ENCODE measurements around the gene MAP1LC3B2. TPM values are rescaled to one million over a fixed set of nuclear protein-coding genes. Genes with fewer than 3 reads are reported as not detected.

The MAP1LC3B2 gene
- total and polyA plus RNA-seq, 2 of the 13 experiments (the other 11 are each of a cell fraction or from before 2014, with no cell fraction given) = 0.60 to 2.2 TPM

- TF ChIP-seq ZFY (CRISPR knock-in tag; IDR thresholded peaks at IDR 0.05) (no peak), KLF13 (CRISPR knock-in tag; IDR thresholded peaks at IDR 0.05) (no peak)
Observed at GRCh38 chr12:116513944-116514343, 45.2 kb upstream of the MAP1LC3B2 start (continued).

GRCh38 chr12:116515684-116516083 is 43.5 kb upstream of the MAP1LC3B2 start:
- no peak overlapping the region for H3K27ac ChIP-seq (ENCODE audit: extremely low read length, insufficient read depth, low read length)
- BruUV-seq (replicated peaks) = no TSS peak
- intact Hi-C loops (cut with micrococcal nuclease; ENCODE audit: unreplicated experiment) (no loop called here), in situ Hi-C loops (cut with HindIII; ENCODE audit: extremely low pct_ligation_motif_present, low pct_unique_long_range_greater_than_20kb) (no loop called here)
- no peak overlapping the region for H3K4me2 ChIP-seq (ENCODE audit: low read depth, low read length)
- WGBS (ENCODE audit: low lambda C conversion rate) = 46% methylated on average over 4 of the region's 4 CpGs
- H3K4me3 ChIP-seq (replicated peaks in 1 of 3; ENCODE audit: insufficient read depth in 1 of 3, low read depth in 2 of 3, low read length in 3 of 3) = no peak overlapping the region
- H3K9ac ChIP-seq (ENCODE audit: insufficient read depth, low read depth, low read length) = no peak overlapping the region
- DNase-seq (ENCODE audit: low spot score) (no peak), ATAC-seq (no peak), FAIRE-seq (no peak)
- no peaks in the 10 kb centered on the region for H3K4me1 ChIP-seq (ENCODE audit: insufficient read depth, low read length)
- no peaks in the 10 kb centered on the region for H4K20me1 ChIP-seq (ENCODE audit: insufficient read depth, low read length)
- H3K9me3 ChIP-seq (ENCODE audit: low read length) = no peaks in the 10 kb centered on the region
- H3K79me2 ChIP-seq (ENCODE audit: insufficient read depth, low read length) = no peaks in the 10 kb centered on the region
- TF ChIP-seq HNRNPK (IDR thresholded peaks at IDR 0.05; ENCODE audit: low read depth, low read length, poor library complexity, severe bottlenecking) (no peak), CHCHD3 (CRISPR knock-in tag; IDR thresholded peaks at IDR 0.05) (no peak)
- no peaks in the 10 kb centered on the region for H3K36me3 ChIP-seq (replicated peaks in 1 of 2; ENCODE audit: control insufficient read depth in 1 of 2, insufficient read depth in 2 of 2, low read length in 2 of 2)
- H3K27me3 ChIP-seq (ENCODE audit: control insufficient read depth in 1 of 2, insufficient read depth in 2 of 2, low read length in 2 of 2) = peaks cover 1 to 30% of the 10 kb centered on the region in 2 experiments; a peak in 2 of 5 replicates
- CTCF ChIA-PET (ENCODE audit: low intra/inter-chr PET ratio, low total read pairs) = no interaction called here
- no peak overlapping the region for H2AFZ ChIP-seq (ENCODE audit: low read length)
- POLR2A ChIA-PET = no interaction called here

GRCh38 chr12:116516657-116517056 is 42.5 kb upstream of the MAP1LC3B2 start:
- TF ChIP-seq TFAP4 (IDR thresholded peaks at IDR 0.05; ENCODE audit: borderline replicate concordance, low read depth) (no peak), EED (CRISPR knock-in tag; IDR thresholded peaks at IDR 0.05) (no peak), ZNF121 (CRISPR knock-in tag; IDR thresholded peaks at IDR 0.05) (no peak), ZNF660 (CRISPR knock-in tag; IDR thresholded peaks at IDR 0.05; ENCODE audit: borderline replicate concordance, low read depth) (no peak)
- Histone ChIP-seq H3K79me2 (ENCODE audit: insufficient read depth, low read length) (no peaks in the 10 kb centered on the region), H4K20me1 (ENCODE audit: insufficient read depth, low read length) (no peaks in the 10 kb centered on the region), H3K9ac (ENCODE audit: insufficient read depth, low read depth, low read length) (no peak overlapping the region), H3K4me2 (ENCODE audit: low read depth, low read length) (no peak overlapping the region), H3K9me3 (ENCODE audit: low read length) (no peaks in the 10 kb centered on the region), H2AFZ (ENCODE audit: low read length) (no peak overlapping the region), H3K27me3 (ENCODE audit: control insufficient read depth in 1 of 2, insufficient read depth in 2 of 2, low read length in 2 of 2) (peaks cover 1 to 34% of the 10 kb centered on the region in 2 experiments; a peak in 2 of 5 replicates), H3K4me3 (replicated peaks in 1 of 3; ENCODE audit: insufficient read depth in 1 of 3, low read depth in 2 of 3, low read length in 3 of 3) (no peak overlapping the region), H3K36me3 (replicated peaks in 1 of 2; ENCODE audit: control insufficient read depth in 1 of 2, insufficient read depth in 2 of 2, low read length in 2 of 2) (no peaks in the 10 kb centered on the region), H3K27ac (ENCODE audit: extremely low read length, insufficient read depth, low read length) (no peak overlapping the region), H3K4me1 (ENCODE audit: insufficient read depth, low read length) (no peaks in the 10 kb centered on the region)
- DNase-seq (ENCODE audit: low spot score) (no peak), ATAC-seq (no peak), FAIRE-seq (no peak)
- in situ Hi-C loops (cut with HindIII; ENCODE audit: extremely low pct_ligation_motif_present, low pct_unique_long_range_greater_than_20kb) (no loop called here), intact Hi-C loops (cut with micrococcal nuclease; ENCODE audit: unreplicated experiment) (no loop called here)
- WGBS (ENCODE audit: low lambda C conversion rate) = 44% methylated on average over 11 of the region's 11 CpGs
- ChIA-PET POLR2A (no interaction called here), CTCF (ENCODE audit: low intra/inter-chr PET ratio, low total read pairs) (no interaction called here)
- BruUV-seq (replicated peaks) = no TSS peak
